HepG2 (cell line): ENCODE measurements around the gene TTPAL. TPM values are rescaled to one million over a fixed set of nuclear protein-coding genes. Genes with fewer than 3 reads are reported as not detected.

Experiments
- ATAC-seq: fragments of 200-7000 bp; cut with Tn5 transposase; 3 replicates; pipeline ENCODE4 v1.9.1; 2020; ENCODE audit warnings: mild to moderate bottlenecking, moderate library complexity
- BruUV-seq: library from RNA; stranded (reverse); fragments of 400-500 nt; replicated peaks from 2 replicates; lab custom pipeline; 2021; lab: Mats Ljungman, UMichigan
- CTCF ChIA-PET: fragments of 300-600 bp; formaldehyde crosslinking; extraction: SDS; loops from one replicate; lab custom pipeline; 2021; ENCODE audit warnings: low total read pairs, inconsistent platforms, low intra/inter-chr PET ratio; lab: Yijun Ruan, JAX
- POLR2A ChIA-PET: fragments of 350-600 bp; sonication (Branson Sonifier 250); formaldehyde crosslinking; loops from one replicate; lab custom pipeline; 2020; ENCODE audit warnings: antibody characterized with exemption, inconsistent platforms; lab: Yijun Ruan, JAX
- DNase-seq: peaks from one replicate; pipeline ENCODE4 v3.0.0-alpha.2; 2015; ENCODE audit warnings: low spot score
- FAIRE-seq: peaks from 3 replicates; lab custom pipeline; 2011; peaks lifted over from hg19 to GRCh38; lab: Jason Lieb, UNC
- H2AFZ ChIP-seq: one replicate; pipeline ENCODE4 v1.6.1; 2011; ENCODE audit warnings: low read length, inconsistent platforms
- H3K27ac ChIP-seq: fragments of 300-600 bp; 3 replicates; pipeline ENCODE4 v1.8.0; 2011; ENCODE audit warnings: mixed run types, mild to moderate bottlenecking, mixed read lengths, low read length, inconsistent platforms; ENCODE audit not compliant: insufficient read depth; ENCODE audit errors: extremely low read length
- H3K27me3 ChIP-seq, 2 experiments: fragments of 200-600 bp in 1 of 2; 2 replicates in 1 of 2; 3 replicates in 1 of 2; pipeline versions ENCODE4 v1.6.0 to v1.8.0; 2011; ENCODE audit warnings: low read length in 2 of 2, mild to moderate bottlenecking in 2 of 2, moderate library complexity in 2 of 2, inconsistent platforms in 1 of 2; ENCODE audit not compliant: insufficient read depth in 2 of 2, control insufficient read depth in 1 of 2
- H3K36me3 ChIP-seq, 2 experiments: fragments of 200-600 bp in 1 of 2; replicated peaks in 1 of 2; 2 replicates in 1 of 2; 3 replicates in 1 of 2; pipeline versions ENCODE4 v1.5.1 to v1.8.0; 2011; ENCODE audit warnings: low read length in 2 of 2, inconsistent platforms in 1 of 2; ENCODE audit not compliant: insufficient read depth in 2 of 2, control insufficient read depth in 1 of 2
- H3K4me1 ChIP-seq: 2 replicates; pipeline ENCODE4 v1.5.1; 2012; ENCODE audit warnings: low read length, inconsistent platforms; ENCODE audit not compliant: insufficient read depth
- H3K4me2 ChIP-seq: 2 replicates; pipeline ENCODE4 v1.6.0; 2011; ENCODE audit warnings: low read depth, low read length, inconsistent platforms
- H3K4me3 ChIP-seq, 3 experiments: fragments of 200-600 bp in 1 of 3; sonication (generic), shearing (Covaris generic) in 1 of 3; replicated peaks in 1 of 3; 2 replicates each; pipeline ENCODE4 v1.5.1; 2011 to 2016; ENCODE audit warnings: low read length in 3 of 3, inconsistent platforms in 2 of 3, low read depth in 2 of 3, mild to moderate bottlenecking in 2 of 3, control low read depth in 1 of 3, mixed read lengths in 1 of 3; ENCODE audit not compliant: insufficient read depth in 1 of 3
- H3K79me2 ChIP-seq: one replicate; pipeline ENCODE4 v1.6.1; 2011; ENCODE audit warnings: low read length, inconsistent platforms; ENCODE audit not compliant: insufficient read depth
- H3K9ac ChIP-seq: 2 replicates; pipeline ENCODE4 v1.6.0; 2011; ENCODE audit warnings: mild to moderate bottlenecking, low read depth, low read length, inconsistent platforms; ENCODE audit not compliant: insufficient read depth
- H3K9me3 ChIP-seq: 2 replicates; pipeline ENCODE4 v1.5.1; 2012; ENCODE audit warnings: mild to moderate bottlenecking, low read length
- H4K20me1 ChIP-seq: 2 replicates; pipeline ENCODE4 v1.6.0; 2011; ENCODE audit warnings: inconsistent platforms, mild to moderate bottlenecking, low read length, moderate library complexity; ENCODE audit not compliant: insufficient read depth
- ARNT2 ChIP-seq: sonication (generic); formaldehyde crosslinking; IDR thresholded peaks from 2 replicates; pipeline ENCODE4 v1.8.0; 2022; ENCODE audit warnings: mild to moderate bottlenecking, low read depth, missing genetic modification reagents, moderate library complexity
- CREM ChIP-seq, 2 experiments: sonication (generic) in 1 of 2; formaldehyde crosslinking in 1 of 2; IDR thresholded peaks; 2 replicates each; pipeline versions ENCODE4 v1.4.0 to v1.6.1; 2016 to 2020; ENCODE audit warnings: antibody characterized with exemption in 1 of 2, mild to moderate bottlenecking in 1 of 2, missing genetic modification reagents in 1 of 2
- EP300 ChIP-seq, 3 experiments: sonication (generic) in 1 of 3; formaldehyde crosslinking in 1 of 3; IDR thresholded peaks; 2 replicates each; pipeline versions ENCODE4 v1.5.1 to v1.6.1; 2011 to 2020; ENCODE audit warnings: low read depth in 2 of 3, low read length in 2 of 3, borderline replicate concordance in 1 of 3, improper control_type of control experiment in 1 of 3, mild to moderate bottlenecking in 1 of 3, missing genetic modification reagents in 1 of 3, moderate library complexity in 1 of 3
- ETV5 ChIP-seq: IDR thresholded peaks from 2 replicates; pipeline ENCODE4 v1.6.1; 2018; ENCODE audit warnings: missing biosample characterization, missing genetic modification reagents, inconsistent platforms, borderline replicate concordance
- HOXA3 ChIP-seq: sonication (generic); formaldehyde crosslinking; IDR thresholded peaks from 2 replicates; pipeline ENCODE4 v1.5.0; 2020; ENCODE audit warnings: missing genetic modification reagents
- ISL2 ChIP-seq: sonication (generic); formaldehyde crosslinking; IDR thresholded peaks from 2 replicates; pipeline ENCODE4 v1.5.0; 2020; ENCODE audit warnings: missing genetic modification reagents
- KLF13 ChIP-seq: sonication (generic); formaldehyde crosslinking; IDR thresholded peaks from 2 replicates; pipeline ENCODE4 v1.4.0; 2020; ENCODE audit warnings: mild to moderate bottlenecking, missing genetic modification reagents
- MIER3 ChIP-seq: IDR thresholded peaks from 2 replicates; pipeline ENCODE4 v1.6.1; 2016; ENCODE audit warnings: missing compliant biosample characterization, borderline replicate concordance
- SP2 ChIP-seq: sonication (generic); formaldehyde crosslinking; IDR thresholded peaks from 2 replicates; pipeline ENCODE4 v1.5.1; 2020; ENCODE audit warnings: mild to moderate bottlenecking, missing genetic modification reagents
- ZFY ChIP-seq: sonication (generic); formaldehyde crosslinking; IDR thresholded peaks from 2 replicates; pipeline ENCODE4 v1.4.0; 2020; ENCODE audit warnings: missing genetic modification reagents
- ZNF160 ChIP-seq: sonication (generic); formaldehyde crosslinking; IDR thresholded peaks from 2 replicates; pipeline ENCODE4 v1.8.0; 2022; ENCODE audit warnings: mild to moderate bottlenecking, inconsistent platforms, missing genetic modification reagents
- ZNF761 ChIP-seq: sonication (generic); formaldehyde crosslinking; conservative IDR thresholded peaks from 2 replicates; pipeline ENCODE4 v1.4.0; 2020; ENCODE audit warnings: mild to moderate bottlenecking, missing genetic modification reagents
- ZNF782 ChIP-seq: sonication (generic); formaldehyde crosslinking; IDR thresholded peaks from 2 replicates; pipeline ENCODE4 v1.4.0; 2020; ENCODE audit warnings: missing genetic modification reagents, mild to moderate bottlenecking, borderline replicate concordance
- ZSCAN12 ChIP-seq: sonication (generic); formaldehyde crosslinking; IDR thresholded peaks from 2 replicates; pipeline ENCODE4 v1.9.0; 2021; ENCODE audit warnings: mild to moderate bottlenecking, missing genetic modification reagents
- WGBS: methylation state at CpG from one replicate; pipeline ENCODE4 v1.1.6; 2017; ENCODE audit warnings: low lambda C conversion rate; 5-methylcytosine and 5-hydroxymethylcytosine counted together
- in situ Hi-C: cut with HindIII; loops from 2 replicates; pipeline ENCODE4 v1.10.0; 2017; ENCODE audit warnings: low pct_unique_long_range_greater_than_20kb; ENCODE audit not compliant: extremely low pct_ligation_motif_present
- intact Hi-C: fragments of 100-400 bp; cut with micrococcal nuclease; formaldehyde crosslinking; loops from one replicate; pipeline ENCODE4 v1.10.0; 2022; ENCODE audit not compliant: unreplicated experiment
- polyA plus RNA-seq, 8 experiments: library from polyadenylated mRNA; depleted of rRNA in 3 of 8; stranded (reverse) in 7 of 8; unstranded in 1 of 8; fragments of >200 nt; fragmentation: Illumina TruSeq in 4 of 8; extraction: Trizol in 4 of 8; gene quantifications; 2 replicates each; pipeline versions ENCODE4 v1.2.1 to v1.2.3, GENCODE V29; 2011 to 2016; ENCODE audit warnings: low read depth in 4 of 8, missing spikeins in 1 of 8, mixed read lengths in 1 of 8; ENCODE audit not compliant: insufficient read depth in 1 of 8
- total RNA-seq, 5 experiments: library from RNA; depleted of rRNA; stranded (reverse); fragments of >200 nt; fragmentation: Illumina TruSeq; extraction: Trizol; gene quantifications; 2 replicates each; pipeline ENCODE4 v1.2.3, GENCODE V29; 2016; ENCODE audit warnings: low read depth in 1 of 5
- TF ChIP-seq, protein P1 (sequence below): sonication (generic); formaldehyde crosslinking; IDR thresholded peaks from 2 replicates; pipeline ENCODE4 v1.9.0; 2021; ENCODE audit warnings: missing genetic modification reagents, borderline replicate concordance
- TF ChIP-seq, protein P2 (sequence below): sonication (generic); formaldehyde crosslinking; IDR thresholded peaks from 2 replicates; pipeline ENCODE4 v1.4.0; 2020; ENCODE audit warnings: missing genetic modification reagents

The TTPAL gene
- total and polyA plus RNA-seq, 2 of the 13 experiments (the other 11 are each of a cell fraction or from before 2014, with no cell fraction given): 4.3 to 18.8 TPM

DNA sequence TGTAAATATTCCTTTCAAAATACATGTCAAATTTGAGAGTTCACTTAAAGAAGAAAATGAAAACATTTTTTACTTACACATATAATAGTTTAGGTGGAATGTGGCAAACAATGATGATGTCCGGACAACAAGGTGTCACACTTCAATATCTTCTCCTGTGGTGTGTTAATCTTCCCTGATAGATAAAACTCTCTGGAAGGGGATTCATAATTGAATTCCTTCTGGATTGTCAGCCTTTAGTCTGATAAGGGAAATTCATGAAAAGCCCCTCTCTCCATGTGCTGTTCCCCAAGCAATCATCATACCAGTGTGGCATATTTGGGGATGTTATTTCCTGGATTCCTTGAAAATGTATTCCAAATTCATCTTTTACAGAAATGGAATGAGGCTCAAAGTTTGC is 47.2 kb downstream of the TTPAL start:
- H4K20me1 ChIP-seq: peaks cover 33% of the 10 kb centered on the region
- intact Hi-C loops: loop anchor here (2.0 to 5.0 kb wide), 2 partner anchors 48 to 89 kb away; partner anchors contain the start of gene TTPAL
- TF ChIP-seq MIER3 (CRISPR knock-in tag): no peak
- TF ChIP-seq HOXA3 (CRISPR knock-in tag): no peak
- H3K9ac ChIP-seq: no peak overlapping the region
- no peak for ATAC-seq
- in situ Hi-C loops: no loop called here
- H3K4me1 ChIP-seq: peaks cover 82% of the 10 kb centered on the region
- CTCF ChIA-PET: no interaction called here
- H3K4me2 ChIP-seq: peak overlapping the region; percentile 94
- H3K27me3 ChIP-seq: peaks cover 0 to 7% of the 10 kb centered on the region in 2 experiments; a peak in 1 of 5 replicates
- H3K27ac ChIP-seq: no peak overlapping the region
- H3K36me3 ChIP-seq: no peaks in the 10 kb centered on the region; a peak in 1 of 5 replicates
- peaks cover 38% of the 10 kb centered on the region for H3K79me2 ChIP-seq
- 55% methylated on average over 1 of the region's 1 CpG for WGBS
- no peak for FAIRE-seq
- H2AFZ ChIP-seq: peak overlapping the region; percentile 65
- no peaks in the 10 kb centered on the region for H3K9me3 ChIP-seq
- no TSS peak for BruUV-seq
- no peak for DNase-seq
- POLR2A ChIA-PET: interaction anchor here (1.4 to 2.4 kb wide), 6 partner anchors 9 to 130 kb away, joined by 3 to 24 read pairs (median 12); partner anchors contain the start of gene TTPAL
- H3K4me3 ChIP-seq: peak overlapping the region in 2 of 3 experiments; percentile 89 to 96; a peak in 3 of 6 replicates

DNA sequence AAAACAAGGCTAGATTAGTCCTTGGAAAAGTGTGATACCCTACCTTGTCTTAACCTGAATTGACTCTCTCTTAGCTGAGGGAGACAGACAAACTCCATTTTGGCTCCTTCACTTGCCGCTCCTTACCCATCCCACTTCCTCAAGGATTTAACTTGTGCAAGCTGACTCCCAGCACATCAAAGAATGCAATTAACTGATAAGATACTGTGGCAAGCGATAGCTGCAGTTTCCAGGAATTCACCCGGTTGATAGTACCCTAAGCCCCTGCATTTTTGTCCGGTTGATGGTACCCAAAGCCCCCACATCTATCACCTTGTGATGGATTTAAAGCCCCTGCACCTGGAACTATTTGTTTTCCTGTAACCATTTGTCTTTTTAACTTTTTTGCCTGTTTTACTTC is 48.1 kb downstream of the TTPAL start:
- H2AFZ ChIP-seq: peak overlapping the region; percentile 65
- in situ Hi-C loops: no loop called here
- H3K9me3 ChIP-seq: no peaks in the 10 kb centered on the region
- H3K4me3 ChIP-seq: no peak overlapping the region
- H3K4me2 ChIP-seq: no peak overlapping the region; the same call in 1 of the 2 replicates
- DNase-seq (no peak), ATAC-seq (no peak), FAIRE-seq (no peak)
- H3K27ac ChIP-seq: no peak overlapping the region
- H4K20me1 ChIP-seq: peaks cover 27% of the 10 kb centered on the region
- 10% methylated on average over 4 of the region's 4 CpGs for WGBS
- intact Hi-C loops: loop anchor here (2.0 to 5.0 kb wide), 2 partner anchors 49 to 89 kb away; partner anchors contain the start of gene TTPAL
- H3K4me1 ChIP-seq: peaks cover 88% of the 10 kb centered on the region
- no peaks in the 10 kb centered on the region; a peak in 1 of 5 replicates for H3K36me3 ChIP-seq
- CTCF ChIA-PET: no interaction called here
- POLR2A ChIA-PET: no interaction called here
- H3K9ac ChIP-seq: no peak overlapping the region
- peaks cover 0 to 7% of the 10 kb centered on the region in 2 experiments; a peak in 1 of 5 replicates for H3K27me3 ChIP-seq
- BruUV-seq: no TSS peak
- peaks cover 31% of the 10 kb centered on the region for H3K79me2 ChIP-seq
- TF ChIP-seq, protein P1, sequence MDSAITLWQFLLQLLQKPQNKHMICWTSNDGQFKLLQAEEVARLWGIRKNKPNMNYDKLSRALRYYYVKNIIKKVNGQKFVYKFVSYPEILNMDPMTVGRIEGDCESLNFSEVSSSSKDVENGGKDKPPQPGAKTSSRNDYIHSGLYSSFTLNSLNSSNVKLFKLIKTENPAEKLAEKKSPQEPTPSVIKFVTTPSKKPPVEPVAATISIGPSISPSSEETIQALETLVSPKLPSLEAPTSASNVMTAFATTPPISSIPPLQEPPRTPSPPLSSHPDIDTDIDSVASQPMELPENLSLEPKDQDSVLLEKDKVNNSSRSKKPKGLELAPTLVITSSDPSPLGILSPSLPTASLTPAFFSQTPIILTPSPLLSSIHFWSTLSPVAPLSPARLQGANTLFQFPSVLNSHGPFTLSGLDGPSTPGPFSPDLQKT (CRISPR knock-in tag): no peak
- TF ChIP-seq ZNF761 (no peak), EP300 (IDR thresholded peaks at IDR 0.05; ENCODE audit: low read depth in 2 of 2, low read length in 2 of 2) (no peak), EP300 (CRISPR knock-in tag; IDR thresholded peaks at IDR 0.05; ENCODE audit: borderline replicate concordance) (no peak), ARNT2 (CRISPR knock-in tag) (no peak), KLF13 (no peak), ETV5 (CRISPR knock-in tag) (no peak), ISL2 (CRISPR knock-in tag) (no peak), CREM (IDR thresholded peaks at IDR 0.05) (no peak), CREM (CRISPR knock-in tag; IDR thresholded peaks at IDR 0.05) (no peak), ZNF160 (CRISPR knock-in tag) (no peak), SP2 (CRISPR knock-in tag) (no peak), ZFY (CRISPR knock-in tag) (no peak), ZSCAN12 (CRISPR knock-in tag) (no peak), ZNF782 (no peak)
- TF ChIP-seq, protein P2, sequence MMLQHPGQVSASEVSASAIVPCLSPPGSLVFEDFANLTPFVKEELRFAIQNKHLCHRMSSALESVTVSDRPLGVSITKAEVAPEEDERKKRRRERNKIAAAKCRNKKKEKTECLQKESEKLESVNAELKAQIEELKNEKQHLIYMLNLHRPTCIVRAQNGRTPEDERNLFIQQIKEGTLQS: no peak
